Measurements from ENCODE around the gene COMTD1. TPM values are rescaled to one million over a fixed set of nuclear protein-coding genes. Genes with fewer than 3 reads are reported as not detected.

COMTD1 gene
- total and polyA plus RNA-seq, 2 of the 13 experiments (the other 11 are each of a cell fraction or from before 2014, with no cell fraction given): 11.8 to 18.4 TPM

- TF ChIP-seq FOXP4 (CRISPR knock-in tag; IDR thresholded peaks at IDR 0.05) (peak; percentile 46; the same call in 1 of the 2 replicates), STAT5B (CRISPR knock-in tag; IDR thresholded peaks at IDR 0.05) (no peak), RBAK (CRISPR knock-in tag; IDR thresholded peaks at IDR 0.05) (no peak), FOXO1 (CRISPR knock-in tag; IDR thresholded peaks at IDR 0.05) (0 out of 2 replicates have a peak, but pooled peaks have one; percentile 40), MTA3 (CRISPR knock-in tag; IDR thresholded peaks at IDR 0.05) (no peak), ZNF264 (CRISPR knock-in tag; IDR thresholded peaks at IDR 0.05) (no peak), ZZZ3 (CRISPR knock-in tag; IDR thresholded peaks at IDR 0.05; ENCODE audit: borderline replicate concordance) (no peak), JUN (CRISPR knock-in tag; IDR thresholded peaks at IDR 0.05) (peak; percentile 61; the same call in 1 of the 2 replicates), ZNF282 (IDR thresholded peaks at IDR 0.05; ENCODE audit: partially characterized antibody) (no peak), HIC2 (CRISPR knock-in tag; IDR thresholded peaks at IDR 0.05; ENCODE audit: low read depth) (no peak), KAT8 (CRISPR knock-in tag; IDR thresholded peaks at IDR 0.05) (no peak), HMG20A (CRISPR knock-in tag; IDR thresholded peaks at IDR 0.05; ENCODE audit: borderline replicate concordance) (peak; percentile 21; the same call in 1 of the 2 replicates), E2F2 (CRISPR knock-in tag; IDR thresholded peaks at IDR 0.05; ENCODE audit: borderline replicate concordance) (no peak), TARDBP (CRISPR knock-in tag; IDR thresholded peaks at IDR 0.05) (0 out of 2 replicates have a peak, but pooled peaks have one; percentile 41), MXD3 (CRISPR knock-in tag; IDR thresholded peaks at IDR 0.05) (no peak), ZMAT3 (CRISPR knock-in tag; conservative IDR thresholded peaks at IDR 0.05) (no peak), DRAP1 (CRISPR knock-in tag; IDR thresholded peaks at IDR 0.05) (no peak; the same call in 1 of the 2 replicates), KLF6 (CRISPR knock-in tag; IDR thresholded peaks at IDR 0.05) (no peak), ZNF780A (CRISPR knock-in tag; IDR thresholded peaks at IDR 0.05) (no peak), POLR2AphosphoS2 (IDR thresholded peaks at IDR 0.05; ENCODE audit: low read depth, low read length) (no peak), ELF3 (CRISPR knock-in tag; IDR thresholded peaks at IDR 0.05) (peak; percentile 61), ZNF816 (CRISPR knock-in tag; IDR thresholded peaks at IDR 0.05; ENCODE audit: borderline replicate concordance) (no peak), ZNF770 (CRISPR knock-in tag; IDR thresholded peaks at IDR 0.05) (peak; percentile 37; the same call in 1 of the 2 replicates)
Measured at GRCh38 chr10:75191821-75192568, 43.8 kb downstream of the COMTD1 start (continued).
